PC-9 (cell line): ENCODE results near the gene SPINK6. TPM values are rescaled to one million over a fixed set of nuclear protein-coding genes. Genes with fewer than 3 reads are reported as not detected.

Experiments used
- BruUV-seq: library from RNA; stranded (reverse); fragments of 400-500 nt; replicated peaks from 2 replicates; lab custom pipeline; 2021; lab: Mats Ljungman, UMichigan
- CTCF ChIA-PET: fragments of 300-600 bp; sonication (Branson Sonifier 250); formaldehyde crosslinking; loops from one replicate; lab custom pipeline; 2022; ENCODE audit warnings: antibody characterized with exemption; lab: Charles Lee
- POLR2A ChIA-PET: fragments of 300-600 bp; sonication (Branson Sonifier 250); formaldehyde crosslinking; loops from one replicate; lab custom pipeline; 2022; ENCODE audit warnings: antibody characterized with exemption; ENCODE audit not compliant: unreplicated experiment; lab: Charles Lee
- DNase-seq, 2 experiments: peaks; one replicate each; pipeline versions ENCODE4 v3.0.0 to v3.0.0-alpha.2; 2015 to 2022; ENCODE audit warnings: mixed read lengths in 1 of 2
- H2AFZ ChIP-seq: fragments of 200-600 bp; sonication (generic); 2 replicates; pipeline ENCODE4 v1.8.1; 2017; ENCODE audit warnings: antibody characterized with exemption
- H3F3A ChIP-seq: fragments of 200-600 bp; sonication (generic); 2 replicates; pipeline ENCODE4 v1.8.1; 2017; ENCODE audit warnings: antibody characterized with exemption, mild to moderate bottlenecking, low read depth; ENCODE audit not compliant: insufficient read depth
- H3K27ac ChIP-seq: fragments of 200-600 bp; sonication (generic); 2 replicates; pipeline ENCODE4 v1.6.1; 2016; ENCODE audit warnings: mixed run types
- H3K27me3 ChIP-seq: fragments of 200-600 bp; sonication (generic); 2 replicates; pipeline ENCODE4 v1.6.1; 2016; ENCODE audit warnings: low read depth, mixed run types; ENCODE audit not compliant: insufficient read depth
- H3K36me3 ChIP-seq: fragments of 200-600 bp; sonication (generic); 2 replicates; pipeline ENCODE4 v1.6.1; 2016; ENCODE audit warnings: low read depth, mixed run types
- H3K4me1 ChIP-seq: fragments of 200-600 bp; sonication (generic); replicated peaks from 2 replicates; pipeline ENCODE4 v1.6.1; 2016; ENCODE audit warnings: mixed run types; ENCODE audit not compliant: insufficient read depth
- H3K4me2 ChIP-seq: fragments of 200-600 bp; sonication (generic); 2 replicates; pipeline ENCODE4 v1.6.1; 2017; ENCODE audit warnings: mixed run types
- H3K4me3 ChIP-seq: fragments of 200-600 bp; sonication (generic); 2 replicates; pipeline ENCODE4 v1.6.1; 2016; ENCODE audit warnings: mixed run types
- H3K79me2 ChIP-seq: fragments of 200-600 bp; sonication (generic); 2 replicates; pipeline ENCODE4 v1.6.1; 2017; ENCODE audit warnings: low read depth, mixed run types
- H3K9me2 ChIP-seq: fragments of 200-600 bp; sonication (generic); 2 replicates; pipeline ENCODE4 v1.8.1; 2017; ENCODE audit warnings: mild to moderate bottlenecking; ENCODE audit not compliant: insufficient read depth
- H3K9me3 ChIP-seq: fragments of 200-600 bp; sonication (generic); 2 replicates; pipeline ENCODE4 v1.8.1; 2016; ENCODE audit warnings: low read depth; ENCODE audit not compliant: insufficient read depth
- H4K20me1 ChIP-seq: fragments of 200-600 bp; sonication (generic); 2 replicates; pipeline ENCODE4 v1.8.1; 2017; ENCODE audit not compliant: insufficient read depth
- EZH2 ChIP-seq: fragments of 200-600 bp; sonication (generic); IDR thresholded peaks from 2 replicates; pipeline ENCODE4 v1.8.0; 2017; ENCODE audit warnings: antibody characterized with exemption, low read depth
- intact Hi-C: fragments of 100-400 bp; cut with micrococcal nuclease; formaldehyde crosslinking; loops from one replicate; pipeline ENCODE4 v1.10.0; 2022; ENCODE audit not compliant: unreplicated experiment
- total RNA-seq: library from RNA; stranded (reverse); gene quantifications from 2 replicates; pipeline ENCODE4 v1.2.3, GENCODE V29; 2021
- TF ChIP-seq, protein P1 (sequence below): fragments of 200-600 bp; sonication (generic); conservative IDR thresholded peaks from 2 replicates; pipeline ENCODE4 v1.6.1; 2017; ENCODE audit warnings: mixed run types, antibody characterized with exemption, mild to moderate bottlenecking, moderate library complexity

Gene SPINK6
- total RNA-seq, 1 experiment from 2014 or later = not detected

GRCh38 chr5:148224117-148224742 lies 21.4 kb downstream of the SPINK6 start:
- Histone ChIP-seq H3K9me2 (no peaks in the 10 kb centered on the region), H3K9me3 (no peaks in the 10 kb centered on the region), H3K36me3 (no peaks in the 10 kb centered on the region), H2AFZ (no peak overlapping the region), H3K4me3 (no peak overlapping the region), H3F3A (no peaks in the 10 kb centered on the region), H3K27ac (no peak overlapping the region), H3K27me3 (no peaks in the 10 kb centered on the region), H3K79me2 (no peaks in the 10 kb centered on the region), H4K20me1 (no peaks in the 10 kb centered on the region), H3K4me2 (no peak overlapping the region), H3K4me1 (no peaks in the 10 kb centered on the region)
- POLR2A ChIA-PET = no interaction called here
- no peak for TF ChIP-seq EZH2
- TF ChIP-seq, protein P1, sequence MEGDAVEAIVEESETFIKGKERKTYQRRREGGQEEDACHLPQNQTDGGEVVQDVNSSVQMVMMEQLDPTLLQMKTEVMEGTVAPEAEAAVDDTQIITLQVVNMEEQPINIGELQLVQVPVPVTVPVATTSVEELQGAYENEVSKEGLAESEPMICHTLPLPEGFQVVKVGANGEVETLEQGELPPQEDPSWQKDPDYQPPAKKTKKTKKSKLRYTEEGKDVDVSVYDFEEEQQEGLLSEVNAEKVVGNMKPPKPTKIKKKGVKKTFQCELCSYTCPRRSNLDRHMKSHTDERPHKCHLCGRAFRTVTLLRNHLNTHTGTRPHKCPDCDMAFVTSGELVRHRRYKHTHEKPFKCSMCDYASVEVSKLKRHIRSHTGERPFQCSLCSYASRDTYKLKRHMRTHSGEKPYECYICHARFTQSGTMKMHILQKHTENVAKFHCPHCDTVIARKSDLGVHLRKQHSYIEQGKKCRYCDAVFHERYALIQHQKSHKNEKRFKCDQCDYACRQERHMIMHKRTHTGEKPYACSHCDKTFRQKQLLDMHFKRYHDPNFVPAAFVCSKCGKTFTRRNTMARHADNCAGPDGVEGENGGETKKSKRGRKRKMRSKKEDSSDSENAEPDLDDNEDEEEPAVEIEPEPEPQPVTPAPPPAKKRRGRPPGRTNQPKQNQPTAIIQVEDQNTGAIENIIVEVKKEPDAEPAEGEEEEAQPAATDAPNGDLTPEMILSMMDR = no peak
- no TSS peak for BruUV-seq
- CTCF ChIA-PET = no interaction called here
- DNase-seq = peak in 1 of 2 experiments; percentile 38
- intact Hi-C loops = no loop called here

DNA sequence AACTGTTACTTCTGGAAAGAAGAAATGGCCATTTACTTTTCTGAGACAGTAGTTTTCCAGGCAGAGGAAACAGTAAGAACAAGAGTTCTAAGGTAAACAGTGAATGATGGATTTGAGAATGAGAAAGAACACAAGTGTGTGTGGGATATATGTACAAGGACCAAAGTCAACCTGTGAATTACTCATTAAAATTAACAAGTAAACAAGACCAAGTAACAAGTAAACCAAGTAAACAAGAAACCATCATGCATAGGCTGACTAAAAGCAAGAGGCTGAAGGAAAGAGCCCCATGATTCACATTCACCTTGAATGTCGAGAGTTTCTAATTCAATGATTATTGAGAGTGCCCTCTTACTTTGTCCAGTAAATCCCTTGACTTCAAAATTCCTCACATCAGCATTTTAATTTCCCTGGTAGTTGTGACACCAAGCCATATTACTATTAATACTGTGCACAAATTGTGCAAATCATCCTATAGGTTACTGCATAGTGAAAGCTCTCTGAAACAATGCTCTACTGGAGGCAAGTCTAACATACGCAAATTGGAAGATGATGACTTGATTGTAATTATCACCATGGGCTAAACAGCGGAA lies 25.6 kb downstream of the SPINK6 start:
- Histone ChIP-seq H4K20me1 (no peaks in the 10 kb centered on the region), H3K9me3 (no peaks in the 10 kb centered on the region), H3K36me3 (no peaks in the 10 kb centered on the region), H2AFZ (no peak overlapping the region), H3K9me2 (no peaks in the 10 kb centered on the region), H3K4me2 (no peak overlapping the region), H3K27ac (no peak overlapping the region), H3K4me1 (no peaks in the 10 kb centered on the region), H3K4me3 (no peak overlapping the region), H3K79me2 (no peaks in the 10 kb centered on the region), H3F3A (no peaks in the 10 kb centered on the region), H3K27me3 (no peaks in the 10 kb centered on the region)
- DNase-seq = no peak
- CTCF ChIA-PET = no interaction called here
- no TSS peak for BruUV-seq
- TF ChIP-seq EZH2 = no peak
- TF ChIP-seq, protein P1 = no peak
- intact Hi-C loops = no loop called here
- POLR2A ChIA-PET = no interaction called here

- CTCF ChIA-PET = no interaction called here
- Histone ChIP-seq H3K9me2 (no peaks in the 10 kb centered on the region), H3K4me2 (peak overlapping the region; percentile 64), H3K79me2 (no peaks in the 10 kb centered on the region), H3K27ac (no peak overlapping the region), H3K27me3 (no peaks in the 10 kb centered on the region), H3K4me1 (no peaks in the 10 kb centered on the region), H3K36me3 (no peaks in the 10 kb centered on the region), H3K9me3 (no peaks in the 10 kb centered on the region), H4K20me1 (no peaks in the 10 kb centered on the region), H3F3A (no peaks in the 10 kb centered on the region), H3K4me3 (peak overlapping the region; percentile 53; the same call in 1 of the 2 replicates), H2AFZ (peak overlapping the region; percentile 80)
- DNase-seq = no peak
- BruUV-seq = no TSS peak
- POLR2A ChIA-PET = no interaction called here
- intact Hi-C loops = no loop called here
- TF ChIP-seq EZH2 = no peak
- TF ChIP-seq, protein P1 = no peak
Observed at GRCh38 chr5:148229840-148230239, 27.0 kb downstream of the SPINK6 start.
